Measurements from ENCODE around the gene SPDYE5.

- TF ChIP-seq CTCF (IDR thresholded peaks at IDR 0.05; ENCODE audit: low read length) (no peak), EZH2phosphoT487 (IDR thresholded peaks at IDR 0.05; ENCODE audit: low read length) (no peak), EZH2 (optimal IDR thresholded peaks at IDR 0.05; ENCODE audit: low read depth, low read length) (no peak)
Measured at GRCh38 chr7:75533926-75534325, 41.8 kb downstream of the SPDYE5 start.

Measured in MM.1S (cell line).